ENCODE data around the gene AKAP13.

The AKAP13 gene

GRCh38 chr15:85689729-85690128 is 309.3 kb downstream of the AKAP13 start:
- DNase-seq: peak; percentile 62

GRCh38 chr15:85690561-85691231 is 310.3 kb downstream of the AKAP13 start:
- DNase-seq: no peak

- DNase-seq: no peak
Observed at GRCh38 chr15:85691350-85692240, 311.2 kb downstream of the AKAP13 start.

- no peak for DNase-seq
Observed at GRCh38 chr15:85692321-85692720, 311.9 kb downstream of the AKAP13 start.

- DNase-seq: no peak
Observed at GRCh38 chr15:85692873-85693272, 312.5 kb downstream of the AKAP13 start.

GRCh38 chr15:85693277-85693676 is 312.9 kb downstream of the AKAP13 start:
- no peak for DNase-seq

GRCh38 chr15:85694091-85694490 is 313.7 kb downstream of the AKAP13 start:
- no peak for DNase-seq

- DNase-seq: no peak
Observed at GRCh38 chr15:85700767-85701166, 320.4 kb downstream of the AKAP13 start.

- DNase-seq: no peak
Observed at GRCh38 chr15:85702321-85703101, 322.1 kb downstream of the AKAP13 start.

- DNase-seq: no peak
Observed at GRCh38 chr15:85704066-85704465, 323.7 kb downstream of the AKAP13 start.

- DNase-seq: no peak
Observed at GRCh38 chr15:85704720-85705429, 324.5 kb downstream of the AKAP13 start.

- DNase-seq: no peak
Observed at GRCh38 chr15:85706779-85707518, 326.5 kb downstream of the AKAP13 start.

GRCh38 chr15:85707519-85708338 is 327.3 kb downstream of the AKAP13 start:
- DNase-seq: no peak

GRCh38 chr15:85708402-85708941 is 328.1 kb downstream of the AKAP13 start:
- no peak for DNase-seq

GRCh38 chr15:85709250-85709649 is 328.8 kb downstream of the AKAP13 start:
- no peak for DNase-seq

GRCh38 chr15:85710340-85710842 is 330.0 kb downstream of the AKAP13 start:
- DNase-seq: no peak

GRCh38 chr15:85711580-85712192 is 331.3 kb downstream of the AKAP13 start:
- DNase-seq: no peak

GRCh38 chr15:85716261-85716660 is 335.9 kb downstream of the AKAP13 start:
- no peak for DNase-seq

- no peak for DNase-seq
Observed at GRCh38 chr15:85717212-85717611, 336.8 kb downstream of the AKAP13 start.

Measured in islet precursor cell (in vitro differentiated cells).